AG09309 (cell line): Measurements from ENCODE around the gene TMEM134.

ENCODE experiments used
- DNase-seq: peaks from one replicate; pipeline ENCODE4 v3.0.0-alpha.2; 2010; ENCODE audit warnings: low read depth
- H3K4me3 ChIP-seq: 2 replicates; pipeline ENCODE4 v1.5.1; 2011; ENCODE audit warnings: mild to moderate bottlenecking, low read depth, low read length, moderate library complexity; ENCODE audit not compliant: control insufficient read depth
- TF ChIP-seq, protein P1 (sequence below): IDR thresholded peaks from 2 replicates; pipeline ENCODE4 v1.5.1; 2011; ENCODE audit warnings: mild to moderate bottlenecking, low read depth, low read length, inconsistent platforms; ENCODE audit not compliant: insufficient read depth, control insufficient read depth; ENCODE audit errors: missing control alignments

The TMEM134 gene

DNA sequence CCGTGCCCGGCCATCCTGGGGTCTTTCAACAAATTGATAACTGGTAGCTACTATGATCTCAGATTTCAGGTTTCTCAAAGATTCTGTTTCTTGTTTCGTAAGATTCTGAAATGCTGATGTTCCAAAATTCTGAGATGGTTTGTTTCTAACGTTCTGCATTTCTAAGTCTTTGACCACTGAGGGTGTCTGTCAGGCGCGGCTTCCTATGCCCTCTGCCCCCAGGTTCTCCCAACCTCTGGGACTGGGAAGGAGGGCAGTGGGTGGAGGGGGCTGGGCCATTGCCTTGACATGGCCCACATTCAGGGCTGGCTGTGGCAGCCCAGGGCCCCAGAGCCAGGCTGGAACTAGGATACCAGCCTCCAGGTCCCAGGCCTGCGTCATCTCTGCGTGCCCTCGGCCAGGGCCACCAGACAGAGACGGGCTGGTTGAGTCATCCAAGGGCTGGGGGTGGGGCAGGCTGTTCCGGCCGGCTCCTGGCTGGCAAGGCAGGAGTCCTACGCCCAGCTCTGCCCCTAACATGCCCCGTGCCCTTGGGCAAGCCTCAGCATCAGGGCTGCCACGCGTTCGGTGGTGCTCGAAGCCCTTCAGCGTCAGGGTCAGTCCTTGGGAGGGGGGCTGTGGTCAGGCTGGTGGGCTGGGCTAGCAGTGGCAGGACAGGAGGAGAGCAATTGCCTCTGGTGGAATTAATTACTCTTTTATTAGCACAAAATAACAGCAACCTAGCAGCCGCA, 5.2 kb downstream of the TMEM134 start:
- no peak for DNase-seq
- no peak overlapping the region for H3K4me3 ChIP-seq
- TF ChIP-seq, protein P1, sequence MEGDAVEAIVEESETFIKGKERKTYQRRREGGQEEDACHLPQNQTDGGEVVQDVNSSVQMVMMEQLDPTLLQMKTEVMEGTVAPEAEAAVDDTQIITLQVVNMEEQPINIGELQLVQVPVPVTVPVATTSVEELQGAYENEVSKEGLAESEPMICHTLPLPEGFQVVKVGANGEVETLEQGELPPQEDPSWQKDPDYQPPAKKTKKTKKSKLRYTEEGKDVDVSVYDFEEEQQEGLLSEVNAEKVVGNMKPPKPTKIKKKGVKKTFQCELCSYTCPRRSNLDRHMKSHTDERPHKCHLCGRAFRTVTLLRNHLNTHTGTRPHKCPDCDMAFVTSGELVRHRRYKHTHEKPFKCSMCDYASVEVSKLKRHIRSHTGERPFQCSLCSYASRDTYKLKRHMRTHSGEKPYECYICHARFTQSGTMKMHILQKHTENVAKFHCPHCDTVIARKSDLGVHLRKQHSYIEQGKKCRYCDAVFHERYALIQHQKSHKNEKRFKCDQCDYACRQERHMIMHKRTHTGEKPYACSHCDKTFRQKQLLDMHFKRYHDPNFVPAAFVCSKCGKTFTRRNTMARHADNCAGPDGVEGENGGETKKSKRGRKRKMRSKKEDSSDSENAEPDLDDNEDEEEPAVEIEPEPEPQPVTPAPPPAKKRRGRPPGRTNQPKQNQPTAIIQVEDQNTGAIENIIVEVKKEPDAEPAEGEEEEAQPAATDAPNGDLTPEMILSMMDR: no peak

DNA sequence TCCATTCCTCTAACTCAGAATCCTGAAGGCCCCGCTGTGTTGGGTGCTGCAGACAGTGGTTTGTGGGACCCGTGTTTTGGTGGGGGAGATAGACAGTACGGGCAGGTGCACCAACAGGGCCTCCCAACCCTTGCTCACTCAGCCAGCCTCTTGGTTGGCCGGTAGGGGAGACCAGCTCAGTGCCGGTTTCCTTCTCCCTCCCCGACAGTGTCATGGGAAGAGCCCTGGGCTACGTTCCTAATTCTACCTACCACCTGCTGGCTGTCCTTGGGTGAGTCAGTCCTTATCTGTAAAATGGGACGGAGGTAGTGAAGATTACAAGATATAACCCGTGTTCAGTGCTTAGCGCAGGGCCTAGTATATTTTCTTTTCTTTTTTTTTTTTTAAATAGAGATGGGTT, 5.9 kb downstream of the TMEM134 start:
- no peak overlapping the region for H3K4me3 ChIP-seq
- TF ChIP-seq, protein P1: no peak
- no peak for DNase-seq

DNA sequence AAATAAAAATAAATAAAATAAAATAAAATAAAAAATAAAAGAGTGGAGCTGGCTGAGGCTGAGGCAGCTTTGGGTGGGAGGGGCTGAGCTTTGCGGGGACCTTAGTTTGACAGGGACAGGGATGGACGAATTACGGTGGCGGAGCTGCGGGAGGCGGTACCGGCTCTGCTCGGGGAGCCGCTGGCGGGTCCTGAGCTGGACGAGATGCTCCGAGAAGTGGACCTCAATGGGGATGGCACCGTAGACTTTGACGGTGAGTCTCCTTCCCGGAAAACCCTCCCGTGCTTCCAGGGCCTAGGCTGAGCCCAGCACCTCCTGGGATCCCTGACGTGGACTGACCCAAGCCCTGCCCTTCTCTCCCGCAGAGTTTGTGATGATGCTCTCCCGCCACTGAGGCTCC, 10.8 kb downstream of the TMEM134 start:
- no peak overlapping the region for H3K4me3 ChIP-seq
- no peak for DNase-seq
- TF ChIP-seq, protein P1: no peak

GRCh38 chr11:67457453-67457852, 11.6 kb downstream of the TMEM134 start:
- no peak overlapping the region for H3K4me3 ChIP-seq
- no peak for DNase-seq
- TF ChIP-seq, protein P1: no peak

GRCh38 chr11:67456068-67456705, 12.9 kb downstream of the TMEM134 start:
- no peak for DNase-seq

DNA sequence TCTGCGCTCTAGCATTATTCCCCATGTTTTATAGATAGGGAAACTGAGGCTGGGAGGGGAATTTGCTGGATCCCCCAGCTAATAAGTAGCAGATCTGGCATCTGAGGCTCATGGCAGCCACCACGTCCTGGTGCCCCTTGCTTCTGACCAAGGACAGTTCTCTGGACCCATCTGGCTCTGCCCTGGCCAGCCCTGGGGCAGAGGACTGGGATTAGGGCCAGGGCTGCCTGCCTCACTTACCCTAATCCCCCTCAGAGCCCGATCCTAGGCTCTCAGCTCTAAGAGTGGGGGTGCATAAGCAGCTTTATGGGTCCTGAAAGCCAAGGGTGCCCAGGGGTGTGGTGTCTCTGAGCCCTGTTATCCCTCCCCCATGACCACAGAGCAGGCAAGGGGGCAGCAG, 14.0 kb downstream of the TMEM134 start, which contains the start of gene CABP4:
CABP4 (plus strand) TSS at position 301 of the 400 bp plus-strand sequence; CDS start at position 371, 70 bp downstream.
- TF ChIP-seq, protein P1: no peak
- no peak for DNase-seq
- H3K4me3 ChIP-seq: no peak within 1 kb of the TSS

More at GRCh38 chr11:67456068-67456705, 12.9 kb downstream of the TMEM134 start:
- TF ChIP-seq, protein P1: no peak
- H3K4me3 ChIP-seq: no peak overlapping the region
